8988T (cell line): ENCODE data around the gene GMPPB.

Experiments
- DNase-seq: peaks from one replicate; pipeline ENCODE4 v3.0.0; 2011

Gene GMPPB

GRCh38 chr3:49727924-49728361 is 4.2 kb upstream of the GMPPB start:
- no peak for DNase-seq

- DNase-seq: no peak
These were observed 3.6 kb upstream of the GMPPB start for GRCh38 chr3:49727154-49727923.

GRCh38 chr3:49725906-49726681 is 2.3 kb upstream of the GMPPB start:
- DNase-seq: no peak

- DNase-seq: no peak
These were observed 835 bp upstream of the GMPPB start for GRCh38 chr3:49724586-49724985.

GRCh38 chr3:49723296-49723627 is 489 bp downstream of the GMPPB start:
- no peak for DNase-seq

- DNase-seq: no peak
These were observed 855 bp downstream of the GMPPB start for GRCh38 chr3:49722896-49723295.

GRCh38 chr3:49721896-49722781 is 1.6 kb downstream of the GMPPB start:
- no peak for DNase-seq

GRCh38 chr3:49721596-49721895 is 2.2 kb downstream of the GMPPB start:
- no peak for DNase-seq

GRCh38 chr3:49720855-49721595 is 2.7 kb downstream of the GMPPB start:
- no peak for DNase-seq

- peak; percentile 100 for DNase-seq
These were observed 4.4 kb downstream of the GMPPB start, which contains the start of gene AMIGO3 for GRCh38 chr3:49719214-49719884. TSS of gene AMIGO3 (minus strand) at chr3:49719684. CDS start at chr3:49719465, 219 bp downstream.

GRCh38 chr3:49718858-49719213 is 4.9 kb downstream of the GMPPB start:
- no peak for DNase-seq

- no peak for DNase-seq
These were observed 5.5 kb downstream of the GMPPB start for GRCh38 chr3:49717959-49718857.

GRCh38 chr3:49717211-49717958 is 6.4 kb downstream of the GMPPB start:
- DNase-seq: no peak

- DNase-seq: no peak
These were observed 7.0 kb downstream of the GMPPB start for GRCh38 chr3:49716691-49717210.

- DNase-seq: no peak
These were observed 7.6 kb downstream of the GMPPB start for GRCh38 chr3:49716169-49716568.

- no peak for DNase-seq
These were observed 8.1 kb downstream of the GMPPB start for GRCh38 chr3:49715611-49716121.

- DNase-seq: no peak
These were observed 8.8 kb downstream of the GMPPB start for GRCh38 chr3:49714728-49715550.

GRCh38 chr3:49713336-49714105 is 10.2 kb downstream of the GMPPB start:
- no peak for DNase-seq
